Gastrocnemius medialis (tissue), 4 donors: Measurements from ENCODE around the gene WDFY4. TPM values are rescaled to one million over a fixed set of nuclear protein-coding genes. Genes with fewer than 3 reads are reported as not detected.

Experiments
- ATAC-seq, 2 donors: fragments of 150-250 bp; one replicate each; pipeline ENCODE4 v1.9.1; 2016
- DNase-seq, 2 donors: peaks; one replicate each; pipeline ENCODE4 v3.0.0-alpha.2; 2019
- H3K27ac ChIP-seq, 4 donors: fragments of 200-600 bp; sonication (generic); 1 replicate in 1 of 4; 2 replicates in 3 of 4; pipeline ENCODE4 v1.5.1; 2016 to 2018; ENCODE audit warnings: mild to moderate bottlenecking in 2 of 4, moderate library complexity in 1 of 4
- H3K27me3 ChIP-seq, 3 donors: fragments of 200-600 bp; sonication (generic) in 2 of 3; 1 replicate in 1 of 3; 2 replicates in 2 of 3; pipeline versions ENCODE4 v1.5.1 to v1.6.0; 2016 to 2019; ENCODE audit warnings: mild to moderate bottlenecking in 1 of 3, moderate library complexity in 1 of 3
- H3K36me3 ChIP-seq, 2 donors: fragments of 200-600 bp; sonication (generic) in 1 of 2; one replicate each; pipeline ENCODE4 v1.5.1; 2017 to 2018
- H3K4me1 ChIP-seq, 2 donors: fragments of 200-600 bp; sonication (generic) in 1 of 2; one replicate each; pipeline ENCODE4 v1.5.1; 2016 to 2017; ENCODE audit warnings: mild to moderate bottlenecking in 2 of 2
- H3K4me3 ChIP-seq, 4 donors: fragments of 200-600 bp; sonication (generic) in 3 of 4; 1 replicate in 1 of 4; 2 replicates in 3 of 4; pipeline ENCODE4 v1.5.1; 2016 to 2019; ENCODE audit warnings: mild to moderate bottlenecking in 2 of 4
- H3K9me3 ChIP-seq, 3 donors: fragments of 200-600 bp; sonication (generic) in 2 of 3; 1 replicate in 1 of 3; 2 replicates in 2 of 3; pipeline ENCODE4 v1.5.1; 2016 to 2019
- POLR2A ChIP-seq, 2 donors: fragments of 450-650 bp; IDR thresholded peaks; one replicate each; pipeline ENCODE4 v1.6.1; 2017; ENCODE audit warnings: antibody characterized with exemption in 2 of 2, mild to moderate bottlenecking in 2 of 2, moderate library complexity in 2 of 2
- in situ Hi-C, 4 donors: fragments of 200-750 bp; cut with MboI; loops; one replicate each; pipeline versions ENCODE4 v1.15.0 to v1.8.0; 2017; ENCODE audit warnings: low sequenced_read_pairs in 4 of 4
- intact Hi-C: fragments of 100-400 bp; cut with DNase I; formaldehyde crosslinking; loops from one replicate; pipeline ENCODE4 v1.15.1; 2023; ENCODE audit warnings: low total_unique reads
- total RNA-seq, 4 donors: library from RNA; depleted of rRNA; stranded (reverse); fragments of >200 nt; gene quantifications; one replicate each; pipeline versions ENCODE4 v1.1.0 to v1.2.3, GENCODE V29; 2016
- TF ChIP-seq, protein P1 (sequence below), 5 experiments: fragments of 450-650 bp in 3 of 5; fragments of 200-600 bp in 2 of 5; sonication (generic) in 2 of 5; IDR thresholded peaks in 4 of 5; conservative IDR thresholded peaks in 1 of 5; 1 replicate in 4 of 5; 2 replicates in 1 of 5; pipeline ENCODE4 v1.5.1; 2016 to 2019; ENCODE audit warnings: antibody characterized with exemption in 5 of 5, mild to moderate bottlenecking in 3 of 5, moderate library complexity in 3 of 5

The WDFY4 gene
- total RNA-seq, 4 donors from 2014 or later = 0.29 to 0.94 (median 0.59) TPM

DNA sequence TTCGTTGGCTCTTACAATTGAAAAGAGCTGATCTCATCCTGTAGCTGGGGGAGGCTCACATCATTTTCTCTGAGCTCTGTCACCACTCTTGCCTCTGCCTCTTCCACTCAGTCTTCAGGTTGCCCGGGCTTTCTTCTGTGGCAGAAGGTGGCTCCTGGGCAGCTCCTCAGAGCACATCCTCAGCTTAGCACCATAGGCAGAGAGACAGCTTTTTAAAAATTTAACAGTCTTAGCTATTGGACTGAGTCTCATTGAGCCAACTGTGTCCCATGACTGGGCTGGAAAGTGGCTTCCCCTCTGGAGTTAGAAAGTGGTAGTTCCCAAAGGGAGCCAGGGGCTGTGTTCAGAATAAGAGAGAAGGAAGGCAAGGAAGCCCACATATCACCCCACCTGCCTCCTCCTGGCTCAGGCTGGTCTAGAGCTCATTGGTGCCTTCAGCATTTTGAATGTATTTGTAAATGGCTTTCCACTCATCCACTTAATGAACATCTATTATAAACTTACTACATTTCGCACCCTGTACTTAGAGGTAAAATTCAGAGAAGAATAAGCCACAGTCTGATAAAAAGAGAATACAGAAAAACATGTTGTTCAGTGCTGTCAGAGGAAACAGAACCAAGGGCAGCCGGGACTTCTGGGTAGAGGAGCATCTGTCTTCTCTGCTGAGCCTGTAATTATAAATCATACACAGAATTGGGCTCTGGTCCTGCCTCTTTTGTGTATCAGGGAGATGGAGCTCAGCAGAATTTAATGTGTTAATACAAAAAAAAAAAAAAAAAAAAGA lies 119.3 kb downstream of the WDFY4 start:
- ATAC-seq (no peak), DNase-seq (no peak)
- H3K4me1 ChIP-seq = peaks cover 0 to 9% of the 10 kb centered on the region in 2 donors
- H3K9me3 ChIP-seq = no peaks in the 10 kb centered on the region
- peak overlapping the region in 1 of 4 donors; percentile 31 for H3K27ac ChIP-seq
- H3K36me3 ChIP-seq = no peaks in the 10 kb centered on the region
- TF ChIP-seq, protein P1, sequence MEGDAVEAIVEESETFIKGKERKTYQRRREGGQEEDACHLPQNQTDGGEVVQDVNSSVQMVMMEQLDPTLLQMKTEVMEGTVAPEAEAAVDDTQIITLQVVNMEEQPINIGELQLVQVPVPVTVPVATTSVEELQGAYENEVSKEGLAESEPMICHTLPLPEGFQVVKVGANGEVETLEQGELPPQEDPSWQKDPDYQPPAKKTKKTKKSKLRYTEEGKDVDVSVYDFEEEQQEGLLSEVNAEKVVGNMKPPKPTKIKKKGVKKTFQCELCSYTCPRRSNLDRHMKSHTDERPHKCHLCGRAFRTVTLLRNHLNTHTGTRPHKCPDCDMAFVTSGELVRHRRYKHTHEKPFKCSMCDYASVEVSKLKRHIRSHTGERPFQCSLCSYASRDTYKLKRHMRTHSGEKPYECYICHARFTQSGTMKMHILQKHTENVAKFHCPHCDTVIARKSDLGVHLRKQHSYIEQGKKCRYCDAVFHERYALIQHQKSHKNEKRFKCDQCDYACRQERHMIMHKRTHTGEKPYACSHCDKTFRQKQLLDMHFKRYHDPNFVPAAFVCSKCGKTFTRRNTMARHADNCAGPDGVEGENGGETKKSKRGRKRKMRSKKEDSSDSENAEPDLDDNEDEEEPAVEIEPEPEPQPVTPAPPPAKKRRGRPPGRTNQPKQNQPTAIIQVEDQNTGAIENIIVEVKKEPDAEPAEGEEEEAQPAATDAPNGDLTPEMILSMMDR (IDR thresholded peaks at IDR 0.05 in 4 of 5, conservative IDR thresholded peaks at IDR 0.05 in 1 of 5) = no peak
- no peak for TF ChIP-seq POLR2A (IDR thresholded peaks at IDR 0.05)
- intact Hi-C loops = no loop called here
- in situ Hi-C loops = no loop called here
- no peak overlapping the region for H3K4me3 ChIP-seq
- no peaks in the 10 kb centered on the region for H3K27me3 ChIP-seq

DNA sequence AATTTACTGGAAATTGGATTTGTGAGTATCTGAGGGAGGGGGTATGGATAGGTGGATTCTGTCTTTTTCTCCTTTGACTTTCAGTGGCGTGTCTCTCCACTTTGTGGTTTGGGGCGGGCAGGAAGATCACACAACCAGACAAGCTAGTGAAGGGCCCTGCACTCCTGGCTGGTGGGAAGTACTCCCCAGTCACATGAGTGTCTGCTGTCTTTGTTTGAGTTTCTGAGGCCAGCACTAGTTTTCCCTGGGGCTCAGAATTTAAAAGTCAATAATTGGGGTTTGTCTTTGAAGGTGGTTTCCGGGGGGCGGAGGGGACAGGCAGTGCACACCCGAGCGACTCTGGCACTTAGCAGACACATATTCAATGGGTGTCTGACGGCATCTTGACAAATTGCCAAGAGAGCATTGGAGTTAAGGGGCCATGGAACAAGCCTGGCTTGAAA lies 120.1 kb downstream of the WDFY4 start:
- Histone ChIP-seq H3K27me3 (no peaks in the 10 kb centered on the region), H3K4me1 (peaks cover 0 to 9% of the 10 kb centered on the region in 2 donors), H3K9me3 (no peaks in the 10 kb centered on the region), H3K27ac (no peak overlapping the region), H3K4me3 (no peak overlapping the region), H3K36me3 (no peaks in the 10 kb centered on the region)
- intact Hi-C loops = no loop called here
- TF ChIP-seq, protein P1 (IDR thresholded peaks at IDR 0.05 in 4 of 5, conservative IDR thresholded peaks at IDR 0.05 in 1 of 5) = no peak
- TF ChIP-seq POLR2A (IDR thresholded peaks at IDR 0.05) = no peak
- ATAC-seq = no peak
- no peak for DNase-seq
- in situ Hi-C loops = no loop called here

DNA sequence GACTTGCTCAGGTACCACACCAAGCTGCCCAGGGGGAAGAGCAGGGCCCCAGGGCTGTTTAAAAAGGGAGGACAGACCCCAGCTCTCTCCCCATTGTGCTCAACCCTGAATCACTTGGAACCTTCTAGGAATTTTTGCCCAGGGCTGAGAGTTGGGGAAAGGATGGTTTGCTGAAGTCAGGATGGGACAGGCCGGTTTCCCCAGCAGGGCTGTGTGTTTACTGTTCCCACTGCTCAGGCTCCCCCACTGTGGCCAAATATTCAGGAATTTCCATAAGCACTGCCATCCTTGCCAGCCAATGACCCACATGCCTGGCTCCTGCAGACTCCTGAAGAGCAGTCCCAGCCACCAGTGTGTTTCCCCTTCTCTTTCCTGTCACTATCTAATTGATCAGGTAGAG lies 120.7 kb downstream of the WDFY4 start:
- ATAC-seq = peak in 1 of 2 donors; percentile 8
- Histone ChIP-seq H3K4me3 (no peak overlapping the region), H3K4me1 (peaks cover 0 to 9% of the 10 kb centered on the region in 2 donors), H3K9me3 (no peaks in the 10 kb centered on the region), H3K27me3 (no peaks in the 10 kb centered on the region), H3K27ac (peak overlapping the region in 2 of 4 donors; percentile 14 to 18), H3K36me3 (no peaks in the 10 kb centered on the region)
- no peak for DNase-seq
- in situ Hi-C loops = no loop called here
- no peak for TF ChIP-seq POLR2A (IDR thresholded peaks at IDR 0.05)
- TF ChIP-seq, protein P1 (IDR thresholded peaks at IDR 0.05 in 4 of 5, conservative IDR thresholded peaks at IDR 0.05 in 1 of 5) = no peak
- intact Hi-C loops = no loop called here

DNA sequence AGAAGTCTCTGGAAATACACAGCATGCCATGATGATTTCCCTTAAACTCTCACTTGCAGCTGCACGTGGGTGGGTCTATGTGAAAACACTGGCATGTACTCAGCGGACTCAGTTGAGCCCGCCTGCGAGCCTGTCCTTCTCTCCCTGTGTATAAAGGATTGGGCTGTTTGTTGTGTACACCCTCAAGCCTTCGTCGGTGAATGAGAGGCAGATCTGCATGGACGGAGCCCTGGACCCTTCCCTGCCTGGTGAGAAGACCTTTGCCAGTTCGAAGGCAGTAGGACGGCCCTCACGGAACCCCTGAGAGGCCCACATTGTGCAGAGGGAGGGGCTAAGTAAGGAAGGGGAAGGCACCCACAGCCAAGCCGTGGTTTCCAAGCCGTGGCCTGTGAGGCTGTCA lies 121.2 kb downstream of the WDFY4 start:
- Histone ChIP-seq H3K27ac (peak overlapping the region in 1 of 4 donors; percentile 14), H3K4me1 (peaks cover 0 to 9% of the 10 kb centered on the region in 2 donors), H3K27me3 (no peaks in the 10 kb centered on the region), H3K4me3 (no peak overlapping the region), H3K9me3 (no peaks in the 10 kb centered on the region), H3K36me3 (no peaks in the 10 kb centered on the region)
- DNase-seq (peak in 1 of 2 donors; percentile 24), ATAC-seq (peak; percentile 39 to 44)
- intact Hi-C loops (no loop called here), in situ Hi-C loops (no loop called here)
- TF ChIP-seq POLR2A (IDR thresholded peaks at IDR 0.05) = no peak
- TF ChIP-seq, protein P1 (IDR thresholded peaks at IDR 0.05 in 4 of 5, conservative IDR thresholded peaks at IDR 0.05 in 1 of 5) = no peak
